ENCODE data around the gene EFNA5.
"Not testable (repeated sequence)": the region's sequence is repeated elsewhere in the genome, so short reads cannot be mapped to it uniquely, and the experiment has no call there.

The EFNA5 gene

DNA sequence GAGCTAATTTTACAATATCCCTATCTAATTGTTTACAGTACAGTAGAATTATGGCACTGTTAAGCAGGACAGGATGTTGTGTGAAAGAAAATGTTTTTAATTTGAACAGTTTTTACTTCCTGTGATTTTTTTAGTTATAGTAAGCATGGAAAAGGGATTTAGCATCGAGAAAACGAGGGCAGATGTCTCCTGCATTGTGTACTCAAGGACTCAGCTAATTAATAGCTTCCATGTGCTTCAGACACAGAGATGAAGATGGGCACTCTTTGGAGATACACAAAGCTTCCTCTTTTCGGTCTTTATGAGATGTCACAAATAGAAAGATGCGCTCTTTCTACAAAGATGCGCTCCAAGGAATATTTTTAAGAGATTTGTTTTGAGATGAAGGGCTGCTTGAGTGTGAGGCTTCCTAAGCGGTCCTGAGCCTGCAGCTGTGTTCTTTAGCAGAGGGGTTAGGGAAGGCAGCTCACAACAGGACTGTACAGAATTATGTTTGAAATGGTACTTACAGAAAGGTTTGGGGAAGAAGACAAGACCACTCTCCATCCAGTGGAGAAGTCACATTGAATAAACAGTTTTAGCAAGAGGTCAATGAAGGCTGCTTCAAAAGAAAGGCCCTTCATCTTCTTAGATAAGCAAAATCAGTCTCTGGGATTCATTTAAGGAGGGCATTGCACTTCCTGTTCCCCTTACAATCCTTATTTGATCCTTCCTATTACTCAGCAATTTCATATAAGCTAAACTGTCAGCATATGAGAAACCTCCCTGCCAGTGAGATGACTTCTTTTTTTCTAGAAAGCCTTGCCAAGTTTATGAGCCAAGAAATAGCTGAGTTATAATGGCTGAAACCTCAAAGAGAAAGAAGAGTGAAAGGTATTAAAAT is 311.5 kb downstream of the EFNA5 start:
- no peak for DNase-seq

- DNase-seq: no peak
These were observed 313.8 kb downstream of the EFNA5 start for GRCh38 chr5:107356891-107357290.

DNA sequence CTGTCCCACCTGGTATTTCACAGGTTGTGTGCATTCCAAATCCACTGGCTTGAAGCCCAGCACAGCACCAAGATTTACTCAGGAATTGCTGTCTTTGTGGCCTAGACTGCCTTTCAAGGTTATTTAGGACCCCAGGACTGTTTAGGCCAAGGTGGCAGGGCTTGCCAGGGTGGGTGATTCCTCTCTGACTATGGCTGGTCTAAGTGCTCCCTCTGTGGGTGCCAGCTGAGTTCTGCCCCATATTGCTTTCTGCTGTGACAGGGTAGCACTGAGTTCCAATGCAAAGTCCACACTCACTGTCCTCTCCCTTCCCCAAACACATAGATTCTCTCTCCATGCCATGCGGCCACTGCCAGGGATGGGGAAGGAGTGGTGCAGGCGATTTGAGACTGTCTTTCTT is 318.2 kb downstream of the EFNA5 start:
- no peak for DNase-seq

DNA sequence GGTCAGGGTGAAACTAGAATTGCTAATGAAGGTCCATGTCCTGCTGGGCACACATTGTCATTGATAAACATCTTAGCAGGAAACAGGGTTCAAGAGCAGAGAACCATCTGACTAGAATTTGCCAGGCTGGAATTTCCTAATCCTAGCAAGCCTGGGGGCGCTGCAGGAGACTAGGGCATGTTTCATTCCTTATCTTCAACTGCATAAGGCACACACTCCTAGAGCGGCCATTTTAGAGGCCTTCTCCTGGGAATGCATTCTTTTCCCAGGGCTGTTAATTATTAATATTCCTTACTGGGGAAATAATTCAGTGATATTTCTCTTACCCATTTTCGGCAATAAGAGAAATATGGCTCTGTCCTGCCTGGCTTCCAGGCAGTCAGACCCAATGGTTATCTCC is 324.2 kb downstream of the EFNA5 start:
- DNase-seq: not testable (repeated sequence)

GRCh38 chr5:107342371-107342770 is 328.4 kb downstream of the EFNA5 start:
- no peak for DNase-seq

DNA sequence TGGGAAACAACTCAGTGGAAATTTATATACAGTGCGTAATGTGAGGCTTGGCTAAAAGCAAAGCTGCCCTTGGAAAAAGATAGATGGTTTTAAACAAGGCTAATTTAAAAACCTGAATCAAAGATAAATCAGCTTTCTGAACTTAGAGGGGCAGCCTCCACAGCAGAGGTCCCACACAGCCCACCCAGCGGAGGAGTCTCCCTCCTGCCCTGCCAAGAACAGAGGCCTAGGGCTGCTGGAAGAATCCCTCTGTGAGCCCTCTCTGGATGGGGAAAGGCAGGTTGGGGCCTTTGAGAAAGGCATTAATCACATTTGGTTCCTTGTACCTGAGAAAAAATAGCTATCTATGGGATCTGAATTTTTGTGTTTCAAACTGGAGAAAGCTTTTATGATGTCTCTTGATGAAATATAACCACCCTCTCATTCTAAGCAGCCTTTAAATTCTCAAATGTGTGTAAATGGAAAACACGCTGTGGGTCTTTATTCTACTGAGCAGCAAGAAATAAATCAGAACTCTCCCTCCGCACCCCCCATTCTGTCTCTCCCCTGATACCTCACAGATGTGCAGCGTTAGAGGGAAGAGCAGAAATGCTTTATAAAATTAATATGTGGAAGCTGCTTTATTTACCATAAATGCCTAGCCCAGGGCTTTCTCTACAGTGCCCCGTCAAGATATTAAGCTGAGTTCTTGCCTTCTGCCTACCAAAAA is 329.2 kb downstream of the EFNA5 start:
- DNase-seq: no peak

- no peak for DNase-seq
These were observed 330.1 kb downstream of the EFNA5 start for GRCh38 chr5:107340631-107341030.

DNA sequence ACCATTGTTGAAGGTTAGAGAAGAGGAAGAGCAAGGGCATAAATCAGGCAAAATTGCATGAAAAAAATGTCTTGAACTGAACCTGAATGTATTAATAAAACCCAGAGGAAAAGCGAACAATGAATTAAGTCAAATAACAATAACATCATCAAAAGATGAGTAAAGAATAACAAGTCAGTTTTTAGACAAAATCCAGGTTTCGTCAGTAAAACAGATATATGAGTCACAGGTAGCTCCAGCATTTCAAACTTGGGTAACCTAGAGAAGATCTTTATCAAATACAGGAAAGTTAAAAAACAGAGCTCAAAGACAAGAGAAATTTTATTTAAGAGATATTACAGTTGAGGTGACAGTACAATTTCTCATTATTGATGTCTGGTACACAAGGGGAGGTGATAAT is 332.4 kb downstream of the EFNA5 start:
- no peak for DNase-seq

- no peak for DNase-seq
These were observed 333.5 kb downstream of the EFNA5 start for GRCh38 chr5:107337281-107337680.

GRCh38 chr5:107331882-107332281 is 338.9 kb downstream of the EFNA5 start:
- DNase-seq: no peak

DNA sequence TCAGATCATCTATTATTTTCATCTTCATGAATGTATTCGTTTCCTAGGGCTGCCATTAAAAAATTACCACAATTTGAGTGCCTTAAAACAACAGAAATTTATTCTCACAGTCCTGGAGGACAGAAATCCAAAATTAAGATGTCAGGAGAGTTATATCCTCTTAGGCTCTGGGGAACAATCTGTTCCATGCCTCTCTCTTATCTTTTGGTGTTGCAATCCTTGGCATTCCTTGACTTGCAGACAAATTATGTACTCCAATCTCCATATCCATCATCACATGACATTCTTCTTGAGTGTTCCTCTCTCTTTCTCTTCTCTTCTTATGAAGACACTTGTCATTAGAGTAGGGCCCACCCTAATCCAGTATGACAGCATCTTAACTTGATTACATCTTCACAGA is 339.4 kb downstream of the EFNA5 start:
- no peak for DNase-seq

- no peak for DNase-seq
These were observed 339.8 kb downstream of the EFNA5 start for GRCh38 chr5:107330903-107331302.

DNA sequence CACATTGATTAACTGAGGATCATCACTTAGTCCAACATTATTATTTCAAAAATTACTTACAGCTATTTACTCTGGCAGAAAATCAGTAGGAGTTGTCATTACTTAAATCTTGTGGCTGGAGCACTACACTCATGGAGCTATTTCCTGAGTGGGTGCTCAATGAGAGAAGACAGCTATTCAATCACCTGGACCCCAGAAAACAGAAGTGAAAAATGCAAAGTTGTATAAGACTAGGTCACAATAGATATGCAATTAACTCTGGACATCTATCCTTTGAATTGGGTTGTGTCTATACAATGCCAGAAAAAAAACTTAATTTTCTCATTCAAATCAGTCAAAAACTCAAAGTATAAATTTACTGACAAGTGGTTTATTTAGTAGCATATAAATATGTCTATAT is 340.9 kb downstream of the EFNA5 start:
- no peak for DNase-seq

Data from NCI-H1930 (cell line).